T-helper 1 cell treated with Interleukin-12 subunit alpha and Interleukin-12 subunit beta and Interleukin-4 antibody, amounts not matched to agents 30 ng/mL and 1 ng/mL, for 36 hours (primary cell): ENCODE measurements around the gene ATF6B. TPM values are rescaled to one million over a fixed set of nuclear protein-coding genes. Genes with fewer than 3 reads are reported as not detected.

Experiments
- intact Hi-C: fragments of 100-400 bp; cut with micrococcal nuclease; formaldehyde crosslinking; loops from one replicate; pipeline ENCODE4 v1.15.1; 2024
- total RNA-seq: library from RNA; stranded (reverse); gene quantifications from 2 replicates; pipeline ENCODE4 v1.2.3, GENCODE V29; 2022

Gene ATF6B
- total RNA-seq, 1 donor from 2014 or later = 155 TPM

DNA sequence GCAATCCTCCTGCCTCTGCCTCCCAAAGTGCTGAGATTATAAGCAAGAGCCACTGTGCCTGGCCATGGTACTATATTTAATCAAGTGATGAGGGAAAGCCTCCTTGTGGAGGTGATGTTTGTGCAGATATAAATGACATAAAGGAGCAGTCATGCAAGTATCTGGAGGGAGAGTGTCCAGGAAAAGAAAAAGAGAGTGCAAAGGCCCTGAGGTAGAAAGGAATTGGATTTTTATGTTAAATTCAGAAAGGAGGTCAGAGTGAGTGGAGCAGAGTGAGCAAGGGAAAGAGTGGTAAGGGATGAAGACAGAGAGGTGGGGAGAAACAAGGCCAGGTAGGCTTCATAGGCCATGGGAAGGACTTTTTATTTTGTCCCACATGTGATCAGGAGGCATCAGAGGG is 9.4 kb upstream of the ATF6B start:
- intact Hi-C loops = loop anchor here (10.0 kb wide), 1 partner anchor 1277 kb away; the partner anchor contains the start of genes CUTA and PHF1

GRCh38 chr6:32133786-32134185 is 5.7 kb upstream of the ATF6B start:
- intact Hi-C loops = loop anchor here (5.0 to 10.0 kb wide), 2 partner anchors 936 to 1281 kb away; partner anchors contain the start of genes CUTA and PHF1

DNA sequence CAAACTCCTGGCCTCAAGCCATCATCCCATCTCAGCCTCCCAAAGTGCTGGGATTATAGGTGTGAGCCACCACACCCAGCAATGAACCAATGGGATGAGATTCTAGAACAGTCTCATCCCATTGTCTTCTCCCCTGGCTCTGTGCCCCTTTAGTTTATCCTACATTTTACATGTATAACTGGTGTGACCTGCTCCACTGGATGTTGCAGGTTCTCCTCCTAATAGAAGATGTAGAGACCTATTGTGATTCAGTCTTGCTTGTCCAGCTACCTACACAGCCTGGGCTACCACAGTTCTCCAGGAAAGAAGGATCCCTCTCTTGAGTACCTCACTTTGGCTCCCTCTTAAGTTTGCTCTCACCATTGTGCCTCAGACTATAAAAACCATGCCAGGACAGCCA is 4.1 kb upstream of the ATF6B start:
- intact Hi-C loops = loop anchor here (5.0 to 10.0 kb wide), 2 partner anchors 935 to 1283 kb away; partner anchors contain the start of genes CUTA and PHF1

DNA sequence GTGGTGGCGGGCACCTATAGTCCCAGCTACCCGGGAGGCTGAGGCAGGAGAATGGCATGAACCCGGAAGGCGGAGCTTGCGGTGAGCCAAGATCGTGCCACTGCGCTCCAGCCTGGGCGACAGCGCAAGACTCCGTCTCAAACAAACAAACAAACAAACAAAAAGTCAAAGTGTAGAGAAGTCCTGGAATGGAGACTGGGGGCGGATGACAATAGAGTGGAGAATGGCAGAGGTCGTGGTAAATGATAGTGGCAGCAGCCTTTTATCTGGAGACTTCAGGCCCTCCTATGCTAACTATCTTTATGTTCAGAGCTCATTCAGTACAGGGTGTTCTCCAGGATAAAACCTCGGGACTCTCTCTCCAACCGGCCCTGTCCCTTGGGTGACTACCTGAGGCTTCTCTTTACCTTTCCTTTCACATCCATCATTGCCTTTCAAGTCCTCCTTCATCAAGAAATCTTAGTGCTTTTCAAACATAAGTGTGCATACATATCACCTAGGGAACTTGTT is 3.4 kb upstream of the ATF6B start:
- intact Hi-C loops = loop anchor here (5.0 to 10.0 kb wide), 2 partner anchors 934 to 1283 kb away; partner anchors contain the start of genes CUTA and PHF1

DNA sequence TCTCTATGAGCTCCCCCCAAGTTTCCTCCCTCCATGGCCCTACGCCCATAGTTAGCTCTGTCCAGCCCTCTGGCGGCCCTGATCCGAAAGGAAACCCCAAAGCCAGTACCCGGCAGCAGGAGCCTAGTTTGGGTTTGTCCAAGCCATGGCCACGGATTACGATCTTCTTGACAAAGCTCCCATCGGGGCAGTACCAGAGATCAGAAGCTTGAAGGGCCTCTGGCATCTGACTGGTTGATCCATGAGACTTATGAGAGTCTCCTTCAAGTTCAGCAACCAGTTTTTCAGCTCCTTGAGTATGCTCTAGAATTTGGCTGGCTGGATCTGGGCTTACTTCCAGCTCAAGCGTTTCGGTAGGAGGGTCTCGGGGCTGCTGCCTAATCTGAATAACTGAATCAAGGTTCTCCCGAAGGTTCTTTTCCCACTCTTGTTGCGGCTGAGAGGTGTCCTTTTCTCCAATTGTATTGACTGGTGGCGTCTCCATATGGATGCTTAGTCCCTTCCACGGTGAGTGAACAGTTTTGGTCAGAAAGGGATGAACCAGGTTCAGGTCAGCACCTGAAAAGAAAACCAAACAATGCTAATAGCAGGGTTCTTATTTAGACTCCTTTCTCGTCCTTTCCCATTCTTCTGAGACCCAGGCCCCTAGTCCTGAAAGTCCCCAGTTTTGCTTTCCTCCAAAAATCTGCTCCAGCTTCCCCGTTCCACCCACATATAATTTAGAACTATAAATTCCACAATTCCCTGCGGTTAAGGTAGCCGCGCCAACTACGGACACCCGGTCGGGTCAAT is 1.4 kb upstream of the ATF6B start:
- intact Hi-C loops = loop anchor here (1.0 to 10.0 kb wide), 11 partner anchors 25 to 1285 kb away; partner anchors contain the start of genes B3GALT4, CUTA, GPANK1 and PBX2

DNA sequence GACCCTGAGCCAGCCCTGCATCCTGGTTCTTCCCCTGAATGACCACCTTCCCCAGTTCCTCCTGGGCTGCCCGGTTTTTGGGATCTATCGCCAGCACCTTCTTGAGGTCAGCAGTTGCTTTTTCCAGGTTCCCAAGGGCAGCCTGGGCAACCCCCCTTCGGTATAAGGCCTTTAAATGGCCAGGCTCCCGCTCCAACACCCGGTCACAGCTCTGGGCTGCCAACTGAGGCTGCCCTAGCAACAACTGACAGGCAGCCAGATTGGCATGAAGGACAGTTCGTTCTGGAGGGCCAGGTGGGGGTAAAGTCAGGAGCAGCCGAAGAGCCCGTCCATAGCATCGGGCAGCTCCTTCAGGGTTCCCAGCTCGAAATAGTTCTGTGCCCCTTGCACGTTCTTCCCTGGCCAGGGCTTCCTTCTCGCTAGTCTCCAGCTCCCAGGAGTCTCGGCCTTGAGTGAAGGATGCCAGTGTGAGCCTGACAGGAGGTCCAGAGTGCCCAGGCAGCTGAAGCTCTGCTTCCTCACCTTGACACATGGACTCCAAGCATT is 778 bp upstream of the ATF6B start:
- intact Hi-C loops = loop anchor here (1.0 to 10.0 kb wide), 7 partner anchors 19 to 1146 kb away; partner anchors contain the start of genes B3GALT4, DXO, GPANK1 and PRRC2A

DNA sequence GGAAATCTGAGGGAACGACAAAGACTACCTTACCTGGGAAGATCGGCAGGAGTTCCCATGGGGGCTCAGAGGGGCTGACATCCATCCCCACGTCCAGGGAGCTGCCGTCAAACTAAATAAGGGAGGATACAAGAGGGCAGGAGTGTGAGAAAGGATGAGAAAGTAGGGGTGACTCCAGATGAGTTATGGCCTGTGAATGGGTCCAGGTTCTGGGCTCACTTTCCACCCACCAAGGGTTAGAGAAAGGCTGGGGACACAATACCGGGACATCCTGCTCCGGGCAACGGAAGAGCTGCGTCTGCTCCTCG is 683 bp downstream of the ATF6B start:
- intact Hi-C loops = loop anchor here (5.0 to 10.0 kb wide), 2 partner anchors 845 to 1147 kb away; partner anchors contain the start of genes B3GALT4, RPS18 and VPS52

- intact Hi-C loops = loop anchor here (5.0 to 10.0 kb wide), 2 partner anchors 845 to 1148 kb away; partner anchors contain the start of genes B3GALT4, RPS18 and VPS52
These were observed 1.2 kb downstream of the ATF6B start for GRCh38 chr6:32126880-32127279.

DNA sequence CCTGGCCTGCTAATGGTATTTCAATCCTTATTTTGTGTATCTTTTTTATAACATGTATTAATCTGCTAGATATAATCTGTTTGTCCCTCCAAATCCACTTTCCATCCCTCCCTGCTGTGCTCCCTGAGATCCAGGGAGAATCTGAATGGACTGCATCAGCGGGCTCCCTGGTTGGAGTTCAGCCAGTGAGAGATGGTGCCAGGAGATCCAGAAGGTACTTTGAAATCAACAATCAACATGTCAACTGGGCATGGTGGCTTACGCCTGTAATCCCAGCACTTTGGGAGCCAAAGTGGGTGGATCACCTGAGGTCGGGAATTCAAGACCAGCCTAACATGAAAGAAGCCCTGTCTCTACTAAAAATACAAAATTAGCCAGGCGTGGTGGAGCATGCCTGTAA is 4.4 kb downstream of the ATF6B start:
- intact Hi-C loops = loop anchor here (10.0 kb wide), 1 partner anchor 1151 kb away; the partner anchor contains the start of genes B3GALT4, RPS18 and VPS52

- intact Hi-C loops = loop anchor here (10.0 kb wide), 1 partner anchor 1154 kb away; the partner anchor contains the start of genes B3GALT4, RPS18 and VPS52
These were observed 7.4 kb downstream of the ATF6B start for GRCh38 chr6:32120573-32121059.

DNA sequence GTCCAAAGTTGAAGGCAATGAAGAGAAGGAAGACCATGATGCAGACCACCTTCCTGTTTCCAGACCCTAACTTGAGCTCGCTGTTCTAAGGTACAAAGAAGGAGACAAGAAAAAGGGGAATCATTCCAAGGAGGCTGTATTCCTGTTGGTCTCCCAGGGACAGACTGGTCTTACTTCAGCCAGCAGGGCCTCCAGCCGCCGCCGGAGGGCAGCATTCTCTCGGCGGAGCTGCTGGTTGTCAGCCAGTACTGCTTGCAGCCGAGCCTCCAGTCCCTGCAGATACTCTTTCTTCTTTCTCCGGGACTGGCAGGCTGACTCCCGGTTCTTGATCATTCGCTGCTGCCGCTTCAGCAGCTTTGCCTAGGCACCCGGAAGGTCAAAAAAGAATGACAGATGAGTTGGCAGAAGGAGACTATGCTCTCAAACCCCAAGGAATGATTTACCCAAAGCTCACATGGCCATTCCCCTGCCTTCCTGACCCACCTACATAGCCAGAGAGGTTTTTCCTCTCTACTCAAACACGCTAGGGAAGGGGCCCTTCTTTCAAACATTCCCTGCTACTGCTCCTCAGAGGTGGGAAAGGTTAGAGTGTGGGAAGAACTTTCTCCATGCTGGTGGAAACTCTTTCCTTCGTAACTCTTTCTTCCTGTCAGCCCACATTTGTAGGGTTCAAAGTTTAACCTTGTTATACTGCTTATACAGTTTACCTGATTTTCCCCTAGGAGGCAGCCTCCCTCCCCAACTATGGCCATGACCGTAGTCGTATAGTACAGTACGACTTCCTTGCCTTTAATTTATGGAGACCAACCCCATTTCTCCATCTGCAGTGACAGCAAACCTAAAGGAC is 9.0 kb downstream of the ATF6B start:
- intact Hi-C loops = loop anchor here (1.0 kb wide), 3 partner anchors 35 to 126 kb away; partner anchors contain the start of genes GPSM3 and PPT2

DNA sequence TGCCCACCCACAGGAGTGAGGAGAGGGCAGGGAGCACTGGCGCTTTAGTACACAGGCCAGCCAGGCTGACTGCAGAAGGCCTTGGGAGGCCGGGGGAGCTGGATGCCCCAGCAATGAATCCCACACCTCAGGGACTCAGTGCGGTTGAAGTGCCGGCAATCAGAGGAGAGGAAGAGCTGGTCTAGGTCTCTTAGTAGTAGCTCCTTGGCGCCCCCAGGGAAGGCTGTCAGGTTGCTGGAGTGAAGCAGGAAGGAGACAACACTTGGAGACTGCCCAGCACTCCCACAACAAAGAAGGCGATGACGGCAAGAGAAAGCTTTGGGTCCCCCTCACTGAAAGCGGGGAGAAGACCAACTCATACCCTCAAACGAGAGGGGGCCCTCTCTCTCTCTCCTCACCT is 10.6 kb downstream of the ATF6B start:
- intact Hi-C loops = no loop called here

GRCh38 chr6:32116674-32117073 is 11.4 kb downstream of the ATF6B start:
- intact Hi-C loops = no loop called here

DNA sequence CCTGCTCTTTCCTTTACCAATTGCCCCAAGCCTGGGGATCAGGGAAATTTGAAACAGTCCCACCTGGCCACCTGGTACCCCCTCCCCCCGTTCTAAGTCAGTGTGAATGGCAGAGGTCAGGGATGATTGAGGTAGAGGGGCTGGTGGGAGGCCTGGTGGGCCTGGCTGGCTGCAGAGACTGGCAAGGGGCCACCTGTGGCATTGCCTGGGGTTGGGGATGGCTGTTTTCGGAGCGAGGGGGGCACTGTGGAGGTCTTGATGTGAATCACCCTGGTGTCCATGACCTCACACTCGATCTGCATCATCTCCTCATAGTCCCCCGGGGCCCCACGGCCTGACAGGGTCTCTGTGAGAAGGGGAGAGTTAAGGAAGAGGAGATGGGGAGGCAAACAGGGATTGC is 12.4 kb downstream of the ATF6B start:
- intact Hi-C loops = no loop called here

GRCh38 chr6:32114796-32115195 is 13.2 kb downstream of the ATF6B start:
- intact Hi-C loops = no loop called here

DNA sequence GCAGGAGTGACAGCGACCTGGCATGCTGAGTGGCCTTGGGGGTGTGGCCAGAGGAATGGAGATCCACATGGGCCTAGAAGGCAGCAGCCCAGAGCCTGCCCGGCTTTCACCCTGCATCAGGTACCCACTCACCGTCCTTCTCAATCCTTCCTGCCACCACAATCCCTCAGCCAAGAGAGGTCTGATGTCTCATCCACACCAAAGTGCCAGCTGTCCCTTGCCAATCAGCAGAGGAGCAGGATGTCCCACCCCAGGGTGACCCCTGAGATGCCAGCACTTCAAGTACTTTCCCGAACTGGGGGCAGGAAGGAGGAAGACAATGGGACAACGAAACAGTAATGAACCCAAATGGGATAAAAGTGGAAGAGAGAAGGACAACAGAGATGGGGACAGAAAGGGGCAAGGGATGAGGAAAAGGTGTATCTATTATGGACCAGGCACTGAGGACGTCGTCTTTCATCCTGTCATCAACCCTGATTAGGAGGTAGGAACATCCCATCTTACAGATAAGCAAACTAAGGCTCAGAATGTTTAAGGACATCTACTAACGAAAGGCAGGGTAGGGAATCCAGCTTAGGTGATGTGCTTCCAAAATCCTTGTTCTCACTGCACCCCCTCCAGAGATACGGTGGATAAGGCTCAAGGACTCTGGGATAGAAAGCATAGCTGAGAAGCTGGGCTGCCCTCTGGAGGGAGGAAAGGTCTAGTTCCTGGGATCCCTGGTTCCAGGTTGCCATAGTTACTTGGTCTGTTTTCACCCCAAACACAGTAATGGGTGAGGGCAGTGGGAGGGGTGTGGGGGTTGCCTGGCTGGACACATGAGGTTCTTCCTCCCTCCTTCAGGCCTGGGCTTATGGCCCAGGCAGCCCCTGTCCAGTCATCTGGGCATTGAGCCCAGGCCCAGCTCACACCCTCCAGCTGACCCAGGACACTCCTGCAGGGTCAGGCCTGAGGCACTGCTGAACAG is 14.4 kb downstream of the ATF6B start:
- intact Hi-C loops = no loop called here

GRCh38 chr6:32112431-32112980 is 15.5 kb downstream of the ATF6B start:
- intact Hi-C loops = no loop called here

GRCh38 chr6:32111424-32112066 is 16.5 kb downstream of the ATF6B start:
- intact Hi-C loops = no loop called here

DNA sequence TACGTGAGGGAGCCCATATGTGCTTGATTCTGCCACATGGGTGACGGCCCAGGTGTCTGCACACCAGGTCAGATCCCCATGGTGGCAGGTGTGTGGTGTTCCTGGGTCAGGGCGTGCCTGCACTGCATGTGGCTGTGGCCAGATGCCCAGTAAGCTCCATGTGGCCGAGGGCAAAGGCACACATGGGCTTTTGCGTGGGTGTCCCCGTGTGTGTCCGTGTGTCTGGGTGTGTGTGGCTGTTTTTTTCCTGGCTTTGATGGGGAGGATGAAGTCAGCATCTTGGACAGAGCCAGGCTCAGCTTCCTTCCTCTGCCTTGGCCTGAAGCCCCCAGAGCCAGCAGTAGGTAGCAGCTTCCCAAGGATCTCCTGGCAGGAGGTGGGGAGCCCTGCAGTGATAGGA is 17.4 kb downstream of the ATF6B start:
- intact Hi-C loops = no loop called here
